ENCODE measurements around the gene ADAM11.
"Not testable (repeated sequence)": the region's sequence is repeated elsewhere in the genome, so short reads cannot be mapped to it uniquely, and the experiment has no call there.

The ADAM11 gene

DNA sequence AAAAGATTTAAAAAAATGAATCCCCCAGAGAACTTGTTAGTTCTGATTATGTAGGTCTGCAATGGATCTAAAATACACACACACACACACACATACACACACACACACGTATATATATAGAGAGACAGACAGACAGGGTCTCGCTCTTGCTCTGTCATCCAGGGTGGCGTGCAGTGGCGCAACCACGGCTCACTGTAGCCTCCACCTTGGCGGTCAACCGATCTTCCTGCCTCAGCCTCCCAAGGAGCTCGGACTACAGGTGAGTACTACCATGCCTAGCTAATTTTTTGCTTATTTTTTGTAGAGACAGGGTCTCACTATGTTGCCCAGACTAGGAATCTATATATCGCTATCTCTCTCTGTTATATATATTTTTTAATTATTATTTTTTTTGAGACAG, 37.9 kb downstream of the ADAM11 start:
- no peak for DNase-seq

DNA sequence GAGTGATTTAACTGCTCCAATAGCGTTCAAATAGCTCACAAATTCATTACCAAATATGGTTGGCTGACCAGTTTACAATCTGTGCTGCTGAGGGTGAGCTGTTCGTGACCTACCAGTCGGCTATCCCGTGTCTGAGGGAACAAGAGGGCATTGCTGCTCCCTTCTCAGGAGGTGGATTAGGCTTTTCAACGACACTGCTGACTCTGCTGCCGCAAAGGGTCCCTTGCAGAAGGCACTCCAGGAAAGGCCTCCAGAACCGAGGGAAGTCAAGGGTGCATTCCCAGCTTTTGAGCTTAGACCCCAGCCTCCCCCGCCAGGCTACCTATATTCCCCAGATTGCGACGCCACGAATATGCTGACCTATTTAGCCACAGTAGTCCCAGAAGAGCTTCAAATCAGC, 39.0 kb downstream of the ADAM11 start:
- DNase-seq: no peak

DNA sequence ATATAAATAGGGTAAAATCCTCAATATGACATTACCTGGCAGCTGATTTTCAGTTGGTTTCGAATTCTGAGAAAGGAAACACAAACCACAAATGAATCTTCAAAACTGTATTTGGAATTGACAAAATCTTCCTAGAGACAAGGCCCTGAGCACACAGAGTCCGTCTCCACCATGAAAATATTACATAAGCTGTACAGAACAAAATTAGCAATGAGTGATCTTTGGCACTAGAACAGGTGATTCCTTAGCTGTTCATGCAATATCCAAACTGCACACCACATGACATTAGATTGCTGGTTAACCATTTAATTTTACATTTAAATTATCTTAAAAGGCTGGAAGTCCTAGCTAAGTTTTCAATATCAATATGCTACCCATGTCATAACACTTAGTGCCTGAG, 39.6 kb downstream of the ADAM11 start:
- no peak for DNase-seq

DNA sequence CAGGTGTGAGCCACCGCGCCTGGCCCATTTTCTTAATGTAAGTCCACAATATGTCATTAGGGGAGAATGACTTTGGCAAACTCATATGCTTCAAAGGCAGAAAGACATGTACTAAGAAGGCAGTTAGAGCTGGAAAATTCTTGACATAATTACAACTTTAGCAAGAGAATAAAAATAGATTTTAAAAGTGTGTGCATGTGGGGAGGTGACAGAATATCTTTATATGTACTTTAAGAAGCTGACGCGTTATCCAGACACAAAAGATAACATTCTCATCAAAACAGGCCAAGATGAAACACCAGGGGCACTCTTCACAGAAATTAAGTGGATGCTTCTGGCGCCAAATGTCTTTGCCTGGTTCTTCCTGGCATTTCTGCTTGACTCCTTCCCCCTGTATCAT, 43.1 kb downstream of the ADAM11 start:
- no peak for DNase-seq

DNA sequence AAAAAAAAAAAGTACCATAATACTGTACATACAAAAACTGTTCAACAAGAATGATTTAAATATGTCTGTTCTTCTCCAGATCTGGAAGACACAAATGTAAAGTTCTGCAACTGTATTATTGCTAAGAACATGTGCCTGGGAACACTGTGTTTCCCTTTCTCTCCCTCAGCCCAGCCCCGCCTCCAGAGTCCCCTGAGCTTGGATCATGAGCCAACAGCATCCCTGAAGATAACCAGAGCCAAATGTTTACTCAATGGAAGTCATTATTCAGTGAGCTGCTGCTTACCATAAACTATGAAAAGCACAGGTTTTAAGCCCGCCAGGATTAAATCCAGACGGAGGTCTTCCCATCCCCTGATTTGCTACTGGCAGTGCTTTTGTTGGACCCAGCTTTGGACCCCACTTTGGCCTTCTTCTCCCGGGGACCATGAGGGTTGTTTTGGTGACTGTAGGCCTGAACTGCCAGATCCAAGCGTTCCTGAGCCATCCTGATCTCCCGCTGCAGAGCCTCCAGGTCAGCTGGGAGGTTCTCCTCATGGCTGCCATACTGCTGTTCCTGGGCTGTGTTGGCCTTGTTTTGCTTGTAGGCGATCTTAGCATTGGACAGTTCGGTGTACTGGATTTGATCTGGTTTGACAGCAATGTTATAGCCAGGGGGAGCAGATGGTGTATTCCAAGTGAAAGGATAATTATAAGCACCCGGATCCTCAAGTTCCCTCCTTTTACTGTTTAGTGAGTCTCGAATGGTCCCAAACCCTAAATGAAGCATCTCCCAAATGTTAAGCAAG, 45.7 kb downstream of the ADAM11 start:
- no peak for DNase-seq

DNA sequence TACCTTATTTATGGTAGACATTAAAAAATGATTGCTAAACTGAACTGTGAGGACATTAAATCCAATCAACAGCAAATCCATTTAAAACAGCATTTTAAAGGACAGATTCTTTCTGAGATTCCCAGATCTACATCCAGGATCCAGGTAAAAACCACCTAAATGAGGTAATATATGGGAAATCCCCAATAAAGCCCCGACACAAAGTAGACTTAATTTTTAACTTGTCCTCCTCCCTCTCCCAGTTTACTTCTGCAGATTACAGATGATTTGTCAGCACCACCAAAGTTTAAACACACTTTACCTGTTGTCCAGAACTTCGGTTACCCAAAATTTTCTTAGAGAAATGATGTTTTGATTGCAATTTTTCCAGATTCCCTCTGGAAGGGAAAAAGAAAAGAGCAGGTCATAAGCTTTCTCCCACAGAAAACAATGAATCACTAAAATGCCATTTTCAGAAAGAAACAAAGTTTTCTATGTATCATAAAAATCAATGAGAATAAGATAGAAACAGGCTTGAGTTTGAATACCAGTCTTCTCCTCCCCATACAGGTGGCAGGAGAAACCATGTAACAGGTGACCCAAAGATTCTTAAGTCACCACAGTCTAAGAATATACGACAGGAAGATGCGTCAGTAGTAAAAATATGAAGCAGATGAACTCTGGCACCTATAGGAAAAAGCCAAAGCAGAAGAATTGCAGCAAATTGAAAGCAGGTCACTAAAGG, 48.5 kb downstream of the ADAM11 start:
- DNase-seq: no peak

DNA sequence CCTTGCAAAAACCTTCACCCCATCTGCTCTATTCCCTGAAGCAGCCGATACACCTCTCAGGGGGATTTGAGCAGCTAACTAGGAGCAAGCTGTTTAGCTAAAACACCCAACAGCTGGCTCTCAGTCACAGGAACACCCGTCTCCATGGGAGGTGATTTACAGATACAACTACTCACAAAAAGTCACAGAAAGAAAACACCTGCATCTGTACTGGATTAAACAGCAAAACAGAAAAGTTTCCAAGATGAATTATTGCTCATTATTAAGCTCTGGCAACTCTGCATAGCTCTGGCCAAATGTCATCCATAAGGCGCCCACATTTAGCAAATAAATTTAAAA, 49.0 kb downstream of the ADAM11 start:
- DNase-seq: no peak

DNA sequence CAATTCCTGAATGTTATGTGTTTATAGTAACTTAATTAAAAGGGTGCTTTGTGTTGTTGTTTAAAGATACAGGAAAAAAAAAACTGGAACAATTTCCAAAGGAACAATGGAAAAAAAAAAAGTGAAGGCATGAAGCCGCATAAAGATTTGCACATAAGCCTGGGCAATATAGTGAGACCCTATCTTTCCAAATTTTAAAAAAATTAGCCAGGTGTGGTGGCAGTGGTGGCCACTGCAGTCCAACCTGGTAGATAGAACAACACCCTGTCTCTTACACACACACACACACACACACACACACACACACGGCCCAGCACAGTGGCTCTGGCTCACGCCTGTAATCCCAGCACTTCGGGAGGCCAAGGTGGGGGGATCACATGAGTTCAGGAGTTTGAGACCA, 49.4 kb downstream of the ADAM11 start:
- DNase-seq: no peak

DNA sequence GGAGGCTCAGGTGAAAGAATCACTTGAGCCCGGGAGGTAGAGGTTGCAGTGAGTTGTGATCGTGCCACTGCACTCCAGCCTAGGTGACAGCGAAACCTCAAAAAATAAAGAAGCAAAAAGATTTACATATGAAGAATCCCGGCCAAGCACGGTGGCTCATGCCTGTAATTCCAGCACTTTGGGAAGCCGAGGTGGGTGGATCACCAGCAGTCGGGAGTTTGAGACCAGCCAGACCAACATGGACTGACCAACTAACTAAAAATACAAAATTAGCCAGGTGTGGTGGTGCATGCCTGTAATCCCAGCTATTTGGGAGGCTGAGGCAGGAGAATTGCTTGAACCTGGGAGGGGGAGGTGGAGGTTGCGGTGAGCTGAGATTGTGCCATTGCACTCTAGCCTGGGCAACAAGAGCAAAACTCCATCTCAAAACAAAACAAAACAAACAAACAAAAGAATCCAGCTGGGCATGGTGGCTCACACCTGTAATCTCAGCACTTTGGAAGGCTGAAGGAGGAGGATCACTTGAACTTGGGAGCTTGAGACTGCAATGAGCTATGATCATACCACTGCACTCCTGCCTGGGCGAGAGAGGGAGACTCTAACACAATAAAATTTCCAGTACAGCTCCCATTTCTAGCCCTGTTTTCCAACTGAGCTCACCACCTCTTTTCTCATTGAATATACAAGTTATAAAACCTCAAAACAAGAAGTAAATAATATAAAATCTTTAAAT, 50.0 kb downstream of the ADAM11 start:
- DNase-seq: not testable (repeated sequence)

DNA sequence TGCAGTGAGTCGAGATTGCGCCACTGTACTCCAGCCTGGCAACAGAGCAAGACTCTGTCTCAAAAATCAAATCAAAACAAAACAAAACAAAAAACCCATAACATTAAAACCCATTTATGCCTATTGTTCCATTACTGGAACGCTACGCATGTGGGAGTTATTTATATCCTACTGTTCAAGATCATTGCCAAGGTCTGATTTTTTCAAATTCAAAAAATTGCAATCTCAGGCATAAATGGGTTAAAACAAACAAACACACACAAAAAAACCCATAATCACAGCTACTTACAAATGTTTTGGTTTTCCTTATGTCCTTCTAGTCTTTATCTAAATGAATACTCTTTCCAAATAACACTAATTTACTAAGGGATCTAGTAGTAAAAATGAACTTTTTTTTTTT, 53.5 kb downstream of the ADAM11 start:
- no peak for DNase-seq

DNA sequence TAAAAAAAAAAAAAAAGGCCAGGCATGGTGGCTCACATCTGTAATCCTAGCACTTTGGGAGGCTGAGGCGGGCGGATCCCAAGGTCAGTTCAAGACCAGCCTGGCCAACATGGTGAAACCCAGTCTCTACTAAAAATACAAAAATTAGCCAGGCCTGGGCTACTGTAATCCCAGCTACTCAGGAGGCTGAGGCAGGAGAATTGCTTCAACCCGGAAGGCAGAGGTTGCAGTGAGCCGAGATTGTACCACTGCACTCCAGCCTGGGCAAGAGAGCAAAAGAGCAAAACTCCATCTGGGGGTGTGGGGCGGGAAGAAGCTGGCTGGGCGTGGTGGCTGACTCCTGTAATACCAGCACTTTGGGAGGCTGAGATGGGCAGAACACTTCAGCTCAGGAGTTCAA, 59.7 kb downstream of the ADAM11 start:
- DNase-seq: not testable (repeated sequence)

DNA sequence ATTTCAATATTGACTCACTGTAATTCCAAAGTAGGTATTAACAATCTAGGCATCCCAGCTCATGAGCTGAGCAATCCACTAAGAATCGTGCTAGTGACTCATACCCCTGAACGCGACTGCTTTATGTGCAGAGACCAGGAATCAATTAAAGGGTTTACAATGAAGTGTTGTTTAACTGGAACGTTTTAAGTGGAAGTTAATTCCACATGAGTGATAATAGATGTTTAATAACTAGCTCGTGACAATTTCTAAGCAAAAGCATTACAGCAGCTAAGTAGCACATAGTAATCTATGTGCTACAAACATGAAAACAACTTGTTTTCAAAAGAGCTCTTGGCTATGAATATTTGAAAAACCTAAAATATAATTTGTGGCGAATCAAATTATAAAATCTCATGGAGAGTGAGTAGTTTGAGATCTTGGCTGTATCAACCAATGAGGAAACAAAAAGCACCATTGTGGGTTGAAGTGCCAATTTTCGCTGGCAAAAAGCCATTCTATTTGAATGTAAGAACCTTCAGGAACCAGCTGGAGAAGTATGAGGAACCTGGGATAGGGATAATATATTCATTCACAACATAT, 61.9 kb downstream of the ADAM11 start:
- no peak for DNase-seq

DNA sequence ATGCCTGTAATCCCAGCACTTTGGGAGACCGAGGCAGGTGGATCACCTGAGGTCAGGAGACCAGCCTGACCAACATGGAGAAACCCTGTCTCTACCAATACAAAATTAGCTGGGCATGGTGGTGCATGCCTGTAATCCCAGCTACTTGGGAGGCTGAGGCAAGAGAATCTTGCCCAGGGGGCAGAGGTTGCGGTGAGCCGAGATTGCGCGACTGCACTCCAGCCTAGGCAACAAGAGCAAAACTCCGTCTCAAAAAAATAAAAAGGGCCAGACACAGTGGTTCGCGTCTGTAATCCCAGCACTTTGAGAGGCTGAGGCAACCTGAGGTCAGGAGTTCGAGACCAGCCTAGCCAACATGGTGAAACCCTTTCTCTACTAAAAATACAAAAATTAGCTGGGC, 66.4 kb downstream of the ADAM11 start:
- DNase-seq: not testable (repeated sequence)

DNA sequence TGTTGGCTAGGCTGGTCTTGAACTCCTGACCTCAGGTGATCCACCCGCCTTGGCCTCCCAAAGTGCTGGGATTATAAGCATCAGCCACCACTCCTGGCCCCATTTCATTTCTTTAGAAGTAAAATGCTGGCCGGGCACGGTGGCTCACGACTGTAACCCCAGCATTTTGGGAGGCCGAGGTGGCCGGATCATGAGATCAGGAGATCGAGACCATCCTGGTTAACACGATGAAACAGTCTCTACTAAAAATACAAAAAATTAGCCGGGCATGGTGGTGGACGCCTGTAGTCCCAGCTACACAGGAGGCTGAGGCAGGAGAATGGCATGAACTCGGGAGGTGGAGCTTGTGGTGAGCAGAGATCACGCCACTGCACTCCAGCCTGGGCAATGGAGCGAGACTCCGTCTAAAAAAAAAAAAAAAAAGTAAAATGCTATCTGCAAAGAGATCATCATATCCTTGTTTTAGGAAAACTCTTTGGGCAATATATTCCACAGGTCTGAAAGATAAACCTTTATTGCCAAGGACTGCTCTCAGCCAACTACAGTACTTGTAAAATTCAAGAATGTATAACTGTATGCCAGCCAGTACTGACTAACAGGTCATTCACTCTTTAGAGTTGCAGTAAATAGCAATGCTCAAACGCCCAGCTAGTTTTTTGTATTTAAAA, 67.5 kb downstream of the ADAM11 start:
- no peak for DNase-seq

DNA sequence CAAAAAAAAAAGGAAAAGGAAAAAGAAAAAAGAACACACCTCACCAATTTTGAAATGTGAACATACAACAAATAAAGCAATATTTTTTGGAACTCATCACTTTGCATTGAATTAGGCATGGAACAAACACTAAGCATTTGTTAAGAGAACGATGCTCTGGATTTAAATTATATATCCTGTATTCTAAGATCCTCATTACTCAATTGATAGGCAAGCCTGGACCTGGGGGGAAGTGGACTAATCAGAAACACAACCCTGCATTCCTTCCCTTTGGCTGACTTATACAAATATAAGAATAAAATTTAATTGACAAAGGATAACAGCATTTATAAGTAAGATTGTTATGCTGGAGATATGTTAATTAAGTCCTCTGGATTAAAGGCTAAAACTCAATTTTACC, 69.1 kb downstream of the ADAM11 start:
- no peak for DNase-seq

DNA sequence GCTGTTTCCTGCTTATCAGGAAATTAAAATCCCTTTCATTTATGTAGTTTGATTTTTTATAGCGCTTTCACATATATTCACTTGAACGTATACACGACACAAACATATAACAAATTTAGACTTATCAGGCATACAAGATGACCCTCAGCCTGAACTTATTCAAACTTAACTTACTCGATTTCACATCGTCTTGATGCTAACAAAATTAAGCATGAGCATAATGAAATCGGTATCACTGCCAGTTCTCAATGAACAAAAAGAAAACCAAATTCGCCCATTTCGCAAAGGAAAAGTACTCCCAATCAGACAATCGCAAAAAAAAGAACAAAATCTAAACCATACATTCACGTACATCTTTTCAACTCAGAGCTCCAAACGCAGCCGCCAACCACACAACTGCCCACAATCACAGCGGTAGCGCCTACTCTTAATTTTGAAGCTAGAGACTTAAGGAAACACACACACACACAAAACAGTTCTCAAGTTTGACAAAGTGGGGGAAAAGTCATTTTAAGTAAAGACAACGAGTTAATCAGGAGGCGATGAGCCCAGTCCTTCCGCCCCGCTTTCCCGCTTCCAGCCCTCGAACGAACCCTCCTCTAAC, 70.2 kb downstream of the ADAM11 start:
- DNase-seq: no peak

DNA sequence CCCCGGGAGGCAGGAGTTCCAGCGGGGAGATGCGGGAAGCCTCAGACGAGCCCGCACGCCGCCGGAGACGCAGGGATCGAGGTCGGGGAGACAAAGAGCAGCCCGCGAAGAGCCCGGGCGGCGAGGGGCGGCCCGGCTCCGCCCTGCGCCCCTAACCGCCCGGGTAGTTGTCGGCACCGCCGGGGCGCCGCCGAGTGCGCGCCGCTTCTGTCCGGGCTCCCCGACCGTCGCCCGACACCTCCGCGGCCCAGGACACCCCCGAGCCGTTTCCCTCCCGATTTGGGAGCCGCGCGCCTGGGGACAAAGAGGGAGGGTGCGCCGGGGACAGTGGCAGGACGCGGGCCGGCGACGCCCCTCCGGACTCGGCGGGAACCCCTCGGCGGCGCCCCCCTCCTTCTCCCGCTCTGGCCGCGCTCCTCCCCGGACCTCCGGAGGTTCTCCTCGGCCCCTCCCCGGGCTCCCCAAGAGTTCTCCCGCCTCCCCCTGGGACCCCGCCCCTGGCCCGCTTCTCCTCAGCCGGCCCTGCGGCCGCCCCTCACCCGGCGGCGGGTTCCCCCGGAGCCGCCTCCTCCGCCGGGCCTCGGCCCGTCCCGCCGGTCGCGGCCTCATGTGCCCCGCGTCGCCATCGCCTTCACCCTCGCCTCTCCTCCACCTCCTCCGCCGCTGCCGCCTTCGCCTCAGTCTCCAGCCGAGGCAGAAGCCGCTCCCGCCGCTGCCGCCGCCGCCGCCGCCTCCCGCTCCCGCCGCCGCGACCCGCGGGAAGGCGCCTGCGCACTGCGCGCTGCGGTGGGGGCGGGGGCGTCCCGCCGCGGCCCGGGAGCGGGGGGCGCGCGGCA, 71.0 kb downstream of the ADAM11 start, which contains the start of gene GJC1:
GJC1 (minus strand) TSS at position 765 of the 836 bp plus-strand sequence. CDS start 24,470 bp downstream, outside the sequence.
- DNase-seq: peak; percentile 39

DNA sequence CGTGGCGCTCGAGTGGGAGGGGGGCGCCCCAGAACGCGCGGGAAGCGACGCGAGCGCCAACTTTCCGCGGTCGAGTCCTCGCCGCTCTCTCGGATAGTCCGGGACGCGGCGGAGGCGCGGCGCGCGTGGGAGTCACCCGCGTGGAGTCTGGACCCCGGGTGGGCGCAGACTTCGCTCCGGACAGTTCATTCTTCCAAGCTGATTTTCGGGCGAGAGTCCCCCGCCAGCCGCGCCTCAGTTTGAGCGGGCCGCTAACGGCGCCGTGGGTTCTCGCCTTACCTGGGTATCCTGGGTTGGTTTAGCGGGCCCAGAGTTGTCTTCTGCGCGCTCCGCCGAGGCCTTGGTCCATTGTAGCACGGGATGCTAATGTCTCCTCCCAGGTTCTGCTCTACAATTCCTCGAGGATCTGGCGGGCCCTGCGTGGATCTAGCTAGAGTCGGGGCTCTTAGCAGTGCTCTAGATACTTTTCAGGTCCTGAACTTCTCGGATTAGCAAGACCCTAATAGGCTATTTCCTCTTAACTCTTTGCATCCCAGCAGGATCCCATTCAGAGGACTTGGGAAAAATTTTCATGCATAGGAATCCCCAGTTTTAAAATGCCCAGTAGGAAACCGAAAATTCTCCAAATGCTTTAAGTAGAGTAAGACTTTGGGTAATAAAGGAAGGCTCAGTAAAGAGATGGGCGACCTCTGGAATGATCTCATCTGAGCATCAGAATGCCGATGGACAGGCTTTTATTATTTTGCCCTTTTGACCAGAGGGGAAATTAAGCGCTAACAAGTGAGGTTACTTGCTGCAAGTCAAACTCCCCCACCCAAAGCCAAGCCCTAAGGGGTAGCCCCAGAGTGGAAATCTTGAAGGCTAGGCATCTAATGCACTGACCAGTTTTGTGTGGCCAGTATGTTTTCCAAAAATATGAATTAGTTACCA, 71.8 kb downstream of the ADAM11 start:
- peak; percentile 32 for DNase-seq

DNA sequence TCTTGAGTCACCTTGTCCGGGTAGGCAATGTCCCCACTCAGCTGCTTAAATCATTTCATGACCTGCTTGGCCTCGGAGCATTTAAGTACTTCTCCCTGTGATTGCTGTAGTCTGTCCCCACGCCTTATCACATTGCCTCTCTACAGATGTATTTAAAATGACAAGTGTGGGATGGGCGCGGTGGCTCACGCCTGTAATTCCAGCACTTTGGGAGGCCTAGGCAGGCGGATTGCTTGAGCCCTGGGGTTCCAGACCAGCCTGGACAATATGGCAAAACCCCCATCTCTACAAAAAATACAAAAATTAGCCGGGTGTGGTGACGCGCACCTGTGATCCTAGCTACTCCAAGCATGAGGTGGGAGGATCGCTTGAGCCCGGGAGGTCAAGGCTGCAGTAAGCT, 72.6 kb downstream of the ADAM11 start:
- no peak for DNase-seq
